ACHN (cell line): ENCODE results near the gene LRFN3.
"Not testable (repeated sequence)": the region's sequence is repeated elsewhere in the genome, so short reads cannot be mapped to it uniquely, and the experiment has no call there.

Experiments
- DNase-seq: peaks from one replicate; pipeline ENCODE4 v3.0.0-alpha.2; 2015
- in situ Hi-C: cut with HindIII; loops from 2 replicates; pipeline ENCODE4 v1.10.0; 2017; ENCODE audit warnings: low sequenced_read_pairs, low pct_ligation_motif_present, low pct_unique_long_range_greater_than_20kb

The LRFN3 gene

GRCh38 chr19:35932291-35932936, 3.8 kb upstream of the LRFN3 start:
- in situ Hi-C loops: no loop called here
- no peak for DNase-seq

GRCh38 chr19:35936738-35937268, 629 bp downstream of the LRFN3 start:
- DNase-seq: no peak
- in situ Hi-C loops: no loop called here

DNA sequence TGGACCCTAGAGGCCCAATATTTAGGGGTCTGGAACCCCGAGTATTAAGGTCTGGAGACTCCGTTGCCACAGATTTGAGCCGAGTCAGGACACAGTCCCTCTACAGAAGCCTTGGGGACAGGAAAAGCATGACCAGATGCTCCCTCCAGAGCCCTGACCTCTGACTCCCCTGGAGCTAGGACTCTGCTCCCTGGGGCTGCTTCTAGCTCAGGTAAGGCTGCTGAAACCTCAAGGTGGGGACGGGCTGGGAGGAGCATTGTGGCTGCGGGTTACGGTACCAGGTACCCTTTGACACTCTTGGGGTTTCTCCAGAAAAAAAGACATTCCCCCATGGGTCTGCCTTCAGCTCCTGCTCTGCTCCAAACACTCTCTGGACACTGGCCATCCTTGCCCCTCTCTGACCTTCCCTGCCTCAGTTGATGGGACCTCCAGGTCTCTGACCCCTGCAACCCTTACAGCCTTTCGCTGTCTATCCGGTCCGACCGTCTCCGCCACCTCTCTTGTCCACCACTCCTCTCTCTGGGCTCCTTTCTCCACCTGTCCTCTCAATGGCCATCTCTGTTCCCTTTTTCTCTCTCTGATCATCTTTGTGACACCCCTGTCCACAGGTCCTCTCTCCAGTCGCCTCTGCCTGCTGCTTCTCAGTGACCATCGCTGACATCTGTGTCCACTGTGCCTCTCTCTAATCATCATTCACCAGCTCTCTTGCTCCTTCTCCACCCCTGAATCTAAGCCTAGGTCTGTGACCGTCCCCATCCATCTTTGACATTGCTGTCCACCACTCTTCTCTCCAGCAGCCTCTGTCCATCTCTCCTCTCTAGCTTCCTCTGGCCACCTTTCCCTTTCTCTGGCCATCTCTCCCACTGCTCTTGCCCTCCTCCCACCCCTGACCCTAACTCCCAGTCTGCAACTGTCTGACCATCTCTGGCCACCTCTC, 1.4 kb downstream of the LRFN3 start:
- no peak for DNase-seq
- in situ Hi-C loops: no loop called here

DNA sequence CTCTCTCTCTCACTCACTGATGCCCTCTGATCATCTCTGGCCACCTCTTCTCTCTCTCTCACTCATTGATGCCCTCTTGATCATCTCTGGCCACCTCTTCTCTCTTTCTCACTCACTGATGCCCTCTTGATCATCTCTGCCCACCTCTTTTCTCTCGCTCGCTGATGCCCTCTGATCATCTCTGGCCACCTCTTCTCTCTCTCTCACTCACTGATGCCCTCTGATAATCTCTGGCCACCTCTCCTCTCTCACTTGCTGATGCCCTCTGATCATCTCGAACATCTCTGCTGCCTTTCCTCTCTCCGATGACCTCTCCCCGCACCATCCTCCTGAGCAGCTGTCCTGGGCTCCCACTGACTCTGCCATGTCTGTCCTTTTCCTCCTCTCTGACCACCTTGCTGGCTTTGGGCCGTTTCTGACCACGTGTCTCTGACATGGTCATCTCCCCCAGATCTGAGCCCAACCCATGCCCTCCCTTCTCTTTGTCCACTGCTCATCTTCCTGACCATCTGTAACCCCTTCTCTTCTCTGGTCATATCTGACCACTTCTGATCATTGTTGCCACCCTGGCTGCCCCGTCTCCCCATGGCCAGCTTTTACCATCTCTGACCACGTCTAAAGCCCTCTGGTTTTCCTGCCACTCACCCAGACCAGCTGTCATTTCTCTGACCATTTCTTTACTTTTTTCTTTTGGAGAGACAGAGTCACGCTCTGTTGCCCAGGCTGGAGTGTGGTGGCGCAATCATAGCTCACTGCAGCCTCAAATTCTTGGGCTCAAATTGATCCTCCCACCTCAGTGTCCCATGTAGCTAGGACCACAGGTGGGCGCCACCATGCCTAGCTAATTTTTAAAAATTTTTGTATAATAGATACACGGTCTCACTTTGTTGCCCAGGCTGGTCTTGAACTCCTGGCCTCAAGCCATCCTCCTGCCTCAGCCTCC, 2.4 kb downstream of the LRFN3 start:
- no peak for DNase-seq
- in situ Hi-C loops: no loop called here

DNA sequence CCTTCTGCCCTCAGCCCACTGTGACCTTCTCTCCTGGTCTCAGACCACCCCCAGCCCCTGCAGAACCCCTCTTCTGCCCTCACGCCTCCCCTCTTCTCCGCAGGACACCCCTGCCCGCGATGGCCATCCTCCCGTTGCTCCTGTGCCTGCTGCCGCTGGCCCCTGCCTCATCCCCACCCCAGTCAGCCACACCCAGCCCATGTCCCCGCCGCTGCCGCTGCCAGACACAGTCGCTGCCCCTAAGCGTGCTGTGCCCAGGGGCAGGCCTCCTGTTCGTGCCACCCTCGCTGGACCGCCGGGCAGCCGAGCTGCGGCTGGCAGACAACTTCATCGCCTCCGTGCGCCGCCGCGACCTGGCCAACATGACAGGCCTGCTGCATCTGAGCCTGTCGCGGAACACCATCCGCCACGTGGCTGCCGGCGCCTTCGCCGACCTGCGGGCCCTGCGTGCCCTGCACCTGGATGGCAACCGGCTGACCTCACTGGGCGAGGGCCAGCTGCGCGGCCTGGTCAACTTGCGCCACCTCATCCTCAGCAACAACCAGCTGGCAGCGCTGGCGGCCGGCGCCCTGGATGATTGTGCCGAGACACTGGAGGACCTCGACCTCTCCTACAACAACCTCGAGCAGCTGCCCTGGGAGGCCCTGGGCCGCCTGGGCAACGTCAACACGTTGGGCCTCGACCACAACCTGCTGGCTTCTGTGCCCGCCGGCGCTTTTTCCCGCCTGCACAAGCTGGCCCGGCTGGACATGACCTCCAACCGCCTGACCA, 3.3 kb downstream of the LRFN3 start:
- no peak for DNase-seq
- in situ Hi-C loops: no loop called here

GRCh38 chr19:35940078-35940775, 4.1 kb downstream of the LRFN3 start:
- no peak for DNase-seq
- in situ Hi-C loops: no loop called here

DNA sequence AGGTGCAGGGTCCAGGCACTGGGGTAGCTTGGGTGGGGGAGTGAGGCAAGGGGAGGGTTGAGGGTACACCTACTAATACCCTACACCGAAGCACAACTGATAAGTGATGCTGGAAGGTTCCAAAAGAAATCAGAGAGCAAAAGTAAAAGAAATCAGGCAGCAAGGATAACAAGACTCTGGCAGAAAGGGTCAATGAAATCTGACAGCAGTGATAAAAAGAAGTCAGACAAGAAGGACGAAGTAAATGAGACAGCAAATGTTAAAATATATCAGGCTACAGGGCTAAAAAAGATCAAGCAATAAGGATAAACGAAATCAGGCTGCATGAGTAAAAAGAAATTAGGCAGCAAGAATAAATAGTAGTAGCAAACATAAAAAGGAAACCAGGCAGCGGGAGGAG, 4.7 kb downstream of the LRFN3 start:
- no peak for DNase-seq
- in situ Hi-C loops: no loop called here

DNA sequence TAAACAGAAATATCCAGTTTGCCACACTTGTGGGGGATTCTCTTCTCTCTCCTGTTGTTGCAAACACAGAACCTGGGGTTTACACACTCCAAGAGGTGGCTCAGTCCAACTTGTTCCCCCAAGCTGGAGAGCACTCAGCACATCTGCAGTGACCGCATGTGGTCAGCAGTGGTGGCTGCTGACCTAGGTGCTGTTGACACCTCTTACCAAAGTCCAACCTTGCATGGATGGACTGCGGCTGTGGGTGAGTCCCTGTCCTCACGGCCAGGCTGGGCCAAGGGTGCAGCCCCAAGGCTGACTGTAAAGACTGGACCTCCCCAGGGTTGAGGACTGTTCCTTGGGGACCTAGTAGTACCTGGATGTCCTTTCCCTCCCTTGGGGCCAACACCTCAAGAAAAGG, 6.1 kb downstream of the LRFN3 start:
- in situ Hi-C loops: no loop called here

DNA sequence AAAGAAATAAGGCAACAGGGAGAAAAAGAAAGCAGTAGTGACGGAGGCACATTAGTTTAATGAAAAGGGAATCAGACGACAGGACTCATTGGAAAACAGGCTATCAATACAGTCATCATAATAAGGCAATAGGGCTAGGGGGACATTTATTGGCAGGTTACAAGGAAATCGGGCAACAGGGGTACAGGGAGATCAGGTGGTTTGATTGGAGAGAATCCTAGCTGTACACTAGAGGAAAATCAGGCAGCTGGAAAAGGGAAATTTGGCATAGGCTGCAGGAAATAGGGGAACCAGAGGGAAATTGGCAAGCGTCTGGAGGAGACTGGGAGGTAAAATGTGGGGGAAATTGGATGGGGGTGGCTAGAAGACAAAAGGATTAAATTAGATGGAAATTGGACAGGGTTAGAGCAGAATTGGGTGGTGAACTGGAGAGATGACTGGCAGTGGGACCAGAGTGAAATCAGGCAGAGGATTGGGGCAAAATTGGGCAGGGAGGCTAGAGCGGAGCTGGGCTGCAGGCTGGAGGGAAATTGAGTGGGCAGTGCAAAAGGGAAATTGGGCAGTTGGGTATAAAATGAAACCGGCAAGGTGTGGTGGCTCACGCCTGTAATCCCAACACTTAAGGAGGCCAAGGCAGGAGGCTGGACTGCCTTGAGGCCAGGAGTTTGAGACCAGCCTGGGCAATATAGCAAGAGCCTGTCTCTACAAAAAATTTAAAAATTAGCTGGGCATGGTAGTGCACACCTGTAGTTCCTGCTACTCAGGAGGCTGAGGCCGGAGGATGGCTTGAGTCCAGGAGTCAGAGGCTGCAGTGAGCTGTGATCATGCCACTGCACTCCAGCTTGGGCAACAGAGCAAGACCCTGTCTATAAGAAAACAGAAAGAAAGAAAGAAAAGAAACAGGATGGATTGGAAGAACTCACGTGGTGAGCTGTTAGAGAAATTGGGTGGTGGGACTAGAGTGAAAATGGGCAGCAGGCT, 7.4 kb downstream of the LRFN3 start:
- no peak for DNase-seq
- in situ Hi-C loops: no loop called here

More for the DNA sequence above, 6.1 kb downstream of the LRFN3 start:
- no peak for DNase-seq

GRCh38 chr19:35944556-35944955, 8.4 kb downstream of the LRFN3 start:
- no peak for DNase-seq
- in situ Hi-C loops: no loop called here

GRCh38 chr19:35945121-35945790, 9.1 kb downstream of the LRFN3 start:
- DNase-seq: no peak
- in situ Hi-C loops: no loop called here

DNA sequence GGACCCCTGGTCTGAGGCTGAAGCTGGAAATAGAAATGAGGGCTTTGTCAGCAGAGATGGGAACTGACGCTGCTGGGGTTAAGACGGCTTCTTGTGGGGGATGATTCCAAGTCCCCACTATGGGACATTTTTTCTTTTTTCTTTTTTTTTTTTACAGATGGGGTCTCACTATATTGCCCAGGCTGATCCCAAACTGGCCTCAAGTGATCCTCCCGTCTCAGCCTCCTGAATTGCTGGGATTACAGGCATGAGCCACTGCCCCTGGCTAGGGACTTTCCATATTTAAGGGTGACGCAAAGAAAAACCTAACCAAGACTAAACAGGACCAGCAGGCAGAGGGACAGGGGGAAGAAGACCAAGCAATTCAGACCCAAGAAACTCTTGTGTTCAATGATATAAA, 10.0 kb downstream of the LRFN3 start:
- in situ Hi-C loops: no loop called here
- no peak for DNase-seq

DNA sequence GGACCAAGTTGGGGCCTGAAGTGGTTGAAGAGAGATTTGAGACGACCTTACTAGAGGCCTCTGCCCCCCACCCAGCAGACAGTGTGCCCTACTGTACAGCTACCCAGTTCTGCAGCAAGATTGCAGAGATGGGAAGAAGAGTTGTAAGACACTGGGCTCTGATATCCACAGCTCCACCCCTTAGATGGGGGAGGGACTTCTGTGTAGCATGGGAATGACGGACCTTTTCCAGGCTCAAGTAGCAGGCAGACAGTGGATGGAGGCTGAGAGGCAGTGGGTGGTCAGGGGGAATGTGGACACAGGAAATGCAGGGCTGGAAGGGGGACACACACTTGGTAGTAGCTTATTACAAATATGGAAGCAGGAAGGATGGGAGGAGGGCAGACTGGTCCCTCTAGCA, 13.0 kb downstream of the LRFN3 start:
- DNase-seq: no peak
- in situ Hi-C loops: no loop called here

GRCh38 chr19:35955881-35956634, 19.9 kb downstream of the LRFN3 start:
- in situ Hi-C loops: no loop called here

DNA sequence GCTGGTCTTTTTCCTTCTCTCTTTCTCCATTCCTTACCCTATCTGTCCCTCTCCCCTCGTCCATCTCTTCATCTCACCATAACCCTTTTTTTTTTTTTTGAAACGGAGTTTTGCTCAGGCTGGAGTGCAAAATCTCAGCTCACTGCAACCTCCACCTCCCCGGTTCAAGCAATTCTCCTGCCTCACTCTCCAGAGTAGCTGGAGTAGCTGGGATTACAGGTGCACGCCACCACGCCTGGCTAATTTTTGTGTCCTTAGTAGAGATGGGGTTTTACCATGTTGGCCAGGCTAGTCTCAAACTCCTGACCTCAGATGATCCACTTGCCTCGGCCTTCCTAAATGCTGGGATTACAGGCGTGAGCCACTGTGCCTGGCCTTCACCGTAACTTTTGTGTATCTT, 21.2 kb downstream of the LRFN3 start:
- DNase-seq, in situ Hi-C loops: not testable (repeated sequence)

More at GRCh38 chr19:35955881-35956634, 19.9 kb downstream of the LRFN3 start:
- no peak for DNase-seq
